NCI-H2196 (cell line): Measurements from ENCODE around the gene NDUFS8.
"Not testable (repeated sequence)": the region's sequence is repeated elsewhere in the genome, so short reads cannot be mapped to it uniquely, and the experiment has no call there.

ENCODE experiments used
- DNase-seq: peaks from one replicate; lab custom pipeline; 2025; ENCODE audit not compliant: unreplicated experiment; lab: John Stamatoyannopoulos, UW

NDUFS8 gene

GRCh38 chr11:68030318-68031143 is at the start of gene NDUFS8:
Gene NDUFS8 (plus strand): TSS chr11:68030681. CDS start chr11:68032152, 1,471 bp downstream.
- DNase-seq, result peak; percentile 97

- not testable (repeated sequence) for DNase-seq
These were observed 49.3 kb upstream of the NDUFS8 start for GRCh38 chr11:67981226-67981625.

DNA sequence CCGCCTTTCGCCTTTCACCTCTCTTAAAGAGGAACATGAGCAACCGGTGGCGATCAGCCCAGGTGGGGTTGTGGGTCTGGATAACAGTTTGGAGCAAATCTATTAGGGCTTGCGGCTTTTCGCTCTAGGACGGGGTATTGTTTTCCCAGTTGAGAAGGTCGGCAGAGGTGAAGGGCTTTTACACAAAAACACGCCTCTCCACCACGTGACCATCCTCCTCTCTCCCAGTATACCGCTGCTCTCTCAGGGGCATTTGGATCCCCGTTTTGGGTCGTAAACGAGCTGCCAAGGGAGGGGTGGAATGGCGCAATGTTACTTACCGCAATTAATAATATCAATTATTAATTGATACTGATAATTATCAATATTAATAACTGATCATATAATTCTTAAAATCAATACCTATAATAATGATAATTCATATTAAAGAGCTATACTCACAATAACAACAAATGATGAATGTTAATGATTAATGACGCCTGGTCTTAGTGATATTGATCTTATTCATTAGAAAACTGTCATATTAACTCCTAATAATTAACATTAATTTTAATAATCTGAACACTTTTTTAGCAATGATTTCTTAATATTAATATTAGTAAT is 48.1 kb upstream of the NDUFS8 start:
- not testable (repeated sequence) for DNase-seq

DNA sequence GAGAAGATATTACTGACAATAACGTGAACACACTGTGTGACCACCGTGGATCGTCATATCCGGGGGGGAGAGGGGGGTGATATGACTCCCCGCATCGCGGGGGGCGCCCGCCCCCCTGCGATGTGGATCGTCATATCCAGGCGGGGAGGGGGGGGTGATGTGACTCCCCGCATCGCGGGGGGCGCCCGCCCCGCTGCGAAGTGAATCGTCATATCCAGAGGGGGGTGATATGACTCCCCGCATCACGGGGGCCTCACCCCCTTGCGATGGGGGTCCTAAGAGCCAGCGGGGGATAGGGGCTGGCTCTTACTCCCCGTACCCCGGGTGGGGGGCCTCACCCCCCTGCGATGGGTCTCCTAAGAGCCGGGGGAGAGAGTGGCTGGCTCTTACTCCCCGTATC is 46.5 kb upstream of the NDUFS8 start:
- no peak for DNase-seq

GRCh38 chr11:67985302-67985701 is 45.2 kb upstream of the NDUFS8 start:
- not testable (repeated sequence) for DNase-seq

GRCh38 chr11:67990546-67991346 is 39.7 kb upstream of the NDUFS8 start:
- not testable (repeated sequence) for DNase-seq

DNA sequence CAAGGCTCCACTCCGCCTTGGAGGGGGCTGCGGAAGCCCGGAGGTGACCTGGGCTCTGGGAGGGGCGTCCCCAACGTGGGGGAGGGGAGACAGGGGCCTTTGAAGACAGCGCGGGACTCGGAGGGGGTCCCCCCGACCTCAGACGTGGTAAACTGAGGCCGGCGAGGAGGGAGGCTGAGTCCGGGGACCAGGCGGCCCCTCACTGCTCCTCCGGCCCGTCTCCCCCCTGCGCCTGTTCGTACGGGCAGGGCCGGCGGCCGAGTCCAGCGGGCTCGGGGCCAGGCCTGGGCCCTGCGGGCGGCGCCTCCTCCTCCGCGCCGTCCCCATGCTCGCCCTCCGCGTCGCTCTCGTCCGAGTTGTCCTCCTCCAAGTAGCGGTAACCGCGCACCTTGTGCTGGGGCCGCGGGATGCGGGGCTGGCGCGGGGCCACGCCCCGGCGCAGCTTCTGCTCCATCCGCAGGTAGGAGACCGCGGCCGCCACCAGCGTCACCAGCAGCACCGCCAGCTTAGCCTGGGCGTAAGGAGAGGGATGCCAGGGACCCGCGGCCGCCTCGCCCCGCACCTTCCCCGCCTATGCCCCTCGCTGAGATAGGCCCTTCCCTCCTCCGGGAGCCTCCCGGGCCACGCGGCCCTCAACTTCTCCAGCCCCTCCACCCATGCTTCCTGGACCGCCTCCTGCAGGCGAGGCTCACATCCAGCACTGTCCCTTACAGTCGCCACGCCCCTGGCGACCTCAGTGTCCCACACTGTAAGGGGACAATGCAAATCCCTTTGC is 38.9 kb upstream of the NDUFS8 start:
- not testable (repeated sequence) for DNase-seq

DNA sequence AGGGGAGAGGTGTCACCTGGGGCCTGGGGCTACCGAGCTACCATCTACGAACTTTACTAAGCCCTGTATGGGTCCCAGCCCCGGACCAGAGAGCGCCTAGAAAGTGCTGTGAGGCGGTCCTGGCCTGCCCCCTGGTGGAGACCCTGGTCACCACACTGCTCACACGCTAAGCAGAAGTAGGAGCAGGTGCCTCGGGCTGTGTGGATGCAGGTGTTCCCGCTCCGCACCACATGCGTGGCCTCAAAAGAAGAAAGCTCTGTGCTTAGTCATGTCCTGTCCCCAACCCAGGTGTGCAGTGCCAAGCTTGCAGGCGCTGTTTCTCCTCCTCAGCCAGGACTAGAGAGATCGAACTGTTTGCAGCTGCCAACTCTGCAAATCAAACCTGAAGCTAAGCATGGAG is 36.7 kb upstream of the NDUFS8 start:
- DNase-seq, result peak; percentile 68

- not testable (repeated sequence) for DNase-seq
These were observed 36.1 kb upstream of the NDUFS8 start for GRCh38 chr11:67994387-67994786.

GRCh38 chr11:67995129-67995528 is 35.4 kb upstream of the NDUFS8 start:
- not testable (repeated sequence) for DNase-seq

GRCh38 chr11:67995579-67995978 is 34.9 kb upstream of the NDUFS8 start:
- not testable (repeated sequence) for DNase-seq

GRCh38 chr11:67996051-67996450 is 34.4 kb upstream of the NDUFS8 start:
- no peak for DNase-seq

DNA sequence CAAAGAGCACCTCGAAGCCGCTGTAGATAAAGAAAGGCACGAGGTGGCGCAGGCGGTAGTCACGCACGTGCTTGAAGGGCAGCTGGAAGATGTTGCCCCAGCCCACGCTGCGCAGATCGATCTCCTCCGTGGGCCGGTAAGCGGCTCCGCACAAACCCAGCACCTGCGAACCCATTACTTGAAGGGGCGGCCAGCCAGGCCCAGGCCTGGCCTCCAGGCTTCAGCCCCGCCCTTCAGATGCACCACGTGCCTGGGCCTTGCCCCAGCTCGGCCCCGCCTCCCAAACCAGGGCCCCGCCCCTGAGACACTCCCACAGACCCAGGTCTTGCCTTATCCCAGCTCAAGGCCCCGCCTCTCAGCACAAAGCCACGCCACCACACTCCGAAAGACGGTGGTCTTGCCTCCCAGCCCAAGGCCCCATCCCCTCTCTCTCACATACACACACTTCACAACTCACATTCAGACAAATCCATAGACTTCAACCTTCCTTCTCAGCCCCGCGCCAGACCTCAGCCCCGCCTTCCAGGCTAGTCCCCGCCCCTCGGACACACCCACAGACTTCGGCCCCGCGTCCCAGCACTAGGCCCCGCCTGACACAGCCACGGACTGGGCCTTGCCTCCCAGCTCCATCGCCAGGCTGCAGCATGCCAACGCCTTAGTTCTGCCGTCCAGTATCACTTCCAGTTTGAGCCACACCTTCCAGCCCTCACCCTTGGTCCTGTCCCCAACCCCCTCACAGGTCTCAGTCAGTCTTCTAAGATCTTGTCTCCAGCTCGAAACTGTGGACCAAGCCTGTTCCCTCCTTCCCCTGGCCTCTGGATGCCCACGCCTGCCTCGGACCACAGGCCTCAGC is 33.6 kb upstream of the NDUFS8 start:
- DNase-seq, result peak; percentile 27

DNA sequence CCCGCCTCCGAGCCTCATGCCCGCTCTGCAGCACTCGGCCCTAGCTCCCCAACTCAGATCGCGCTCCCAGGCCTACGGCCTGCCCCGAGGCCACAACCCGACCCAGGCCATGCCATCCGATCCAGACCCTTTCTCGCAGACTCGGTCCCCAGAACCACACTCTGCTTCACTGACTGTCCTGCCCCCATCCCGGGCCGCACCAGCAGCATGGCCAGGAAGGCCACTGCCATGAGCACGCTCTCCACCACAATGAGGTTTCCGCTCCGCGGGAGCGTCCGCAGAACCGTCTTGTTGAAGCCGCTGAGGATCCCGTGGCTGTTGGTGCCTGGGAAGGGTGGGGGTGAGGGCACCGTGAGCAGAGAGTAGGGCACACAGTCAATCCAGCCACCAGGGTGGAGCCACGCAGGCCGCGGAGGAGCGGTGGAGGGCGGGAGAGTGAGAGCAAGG is 33.0 kb upstream of the NDUFS8 start:
- DNase-seq, result no peak

- DNase-seq, result no peak
These were observed 32.1 kb upstream of the NDUFS8 start for GRCh38 chr11:67998150-67999045.

DNA sequence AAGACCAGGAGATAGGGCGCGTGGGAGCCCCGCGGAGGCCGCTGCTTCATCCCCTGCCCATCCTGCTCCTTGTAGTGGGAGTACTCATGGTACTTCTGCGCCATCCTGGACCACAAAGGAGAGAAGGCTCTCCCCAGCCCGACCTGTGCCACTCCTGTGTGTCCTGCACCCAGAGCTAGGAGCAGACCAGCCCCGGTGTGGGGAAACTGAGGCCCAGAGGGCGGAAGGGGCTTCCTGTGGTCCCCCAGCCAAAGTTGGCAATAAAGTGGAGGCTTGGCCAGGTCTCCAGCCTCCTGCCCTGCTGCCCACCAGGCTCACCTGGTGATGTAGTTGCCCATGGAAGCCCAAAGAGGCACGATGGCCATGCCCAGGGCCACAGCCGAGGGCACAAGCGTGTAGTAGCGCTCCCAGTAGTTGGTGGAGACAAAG is 31.3 kb upstream of the NDUFS8 start:
- DNase-seq, result no peak

- DNase-seq, result no peak
These were observed 30.8 kb upstream of the NDUFS8 start for GRCh38 chr11:67999704-68000103.

GRCh38 chr11:68002575-68002937 is 27.9 kb upstream of the NDUFS8 start:
- no peak for DNase-seq
